ENCODE data around the gene BACH2. TPM values are rescaled to one million over a fixed set of nuclear protein-coding genes. Genes with fewer than 3 reads are reported as not detected.

The BACH2 gene
- total and polyA plus RNA-seq, 9 of the 15 experiments (the other 6 are each of a cell fraction or from before 2014, with no cell fraction given): 0.06 to 3.1 (median 0.59) TPM

GRCh38 chr6:89944181-89944755 is 352.4 kb downstream of the BACH2 start:
- DNase-seq (ENCODE audit: extremely low read depth in 1 of 4, low spot score in 3 of 4) (no peak), FAIRE-seq (no peak), ATAC-seq (no peak)
- in situ Hi-C loops (cut with MboI) (no loop called here), intact Hi-C loops (cut with micrococcal nuclease) (loop anchor here (5.0 to 10.0 kb wide), 2 partner anchors 241 to 453 kb away; no protein-coding TSS in a partner anchor)
- Histone ChIP-seq H3K4me3 (no peak overlapping the region), H3K9me3 (replicated peaks; ENCODE audit: control insufficient read depth, insufficient read depth, low read depth, low read length) (no peaks in the 10 kb centered on the region; the same call in 1 of the 2 replicates), H3K27me3 (ENCODE audit: control insufficient read depth in 2 of 2, insufficient read depth in 2 of 2, low read length in 2 of 2) (peaks cover 0 to 7% of the 10 kb centered on the region in 2 experiments; a peak in 1 of 5 replicates), H4K20me1 (replicated peaks; ENCODE audit: control insufficient read depth, insufficient read depth, low read length) (no peaks in the 10 kb centered on the region), H3K9ac (ENCODE audit: insufficient read depth in 1 of 2, low read depth in 2 of 2, low read length in 2 of 2) (no peak overlapping the region), H3K9me1 (ENCODE audit: control insufficient read depth, insufficient read depth, low read length) (no peaks in the 10 kb centered on the region), H3K4me1 (replicated peaks in 1 of 2; ENCODE audit: control insufficient read depth in 2 of 2, insufficient read depth in 2 of 2, low read length in 2 of 2) (no peaks in the 10 kb centered on the region), H3K79me2 (ENCODE audit: control insufficient read depth, insufficient read depth, low read length) (no peaks in the 10 kb centered on the region), H3K4me2 (ENCODE audit: insufficient read depth, low read length) (no peak overlapping the region), H2AFZ (ENCODE audit: low read depth, low read length) (no peak overlapping the region), H3K27ac (ENCODE audit: extremely low read depth, low read depth, low read length) (no peak overlapping the region), H3K36me3 (ENCODE audit: control insufficient read depth, insufficient read depth, low read length) (no peaks in the 10 kb centered on the region)
- POLR2A ChIA-PET: interaction anchor here (0.6 kb wide), 1 partner anchor 354 kb away, joined by 4 read pairs; no protein-coding TSS in a partner anchor
- 10% methylated on average over 4 of the region's 4 CpGs for WGBS (ENCODE audit: insufficient coverage, low coverage, missing lambda C conversion rate)
- BruUV-seq (replicated peaks): no TSS peak
- TF ChIP-seq MYC (IDR thresholded peaks at IDR 0.05; ENCODE audit: low read depth, low read length) (no peak), MYC (CRISPR knock-in tag; IDR thresholded peaks at IDR 0.05; ENCODE audit: borderline replicate concordance, low read depth) (no peak), ATF2 (CRISPR knock-in tag; IDR thresholded peaks at IDR 0.05) (no peak), RAD51 (IDR thresholded peaks at IDR 0.05; ENCODE audit: borderline replicate concordance, low read depth) (no peak), BRD4 (IDR thresholded peaks at IDR 0.05) (no peak), ZNF77 (CRISPR knock-in tag; IDR thresholded peaks at IDR 0.05) (no peak), ZNF124 (CRISPR knock-in tag; IDR thresholded peaks at IDR 0.05) (no peak), SP1 (CRISPR knock-in tag; IDR thresholded peaks at IDR 0.05) (no peak), HDGF (IDR thresholded peaks at IDR 0.05) (no peak), EWSR1 (IDR thresholded peaks at IDR 0.05; ENCODE audit: borderline replicate concordance, low read depth, partially characterized antibody) (no peak), CHD1 (IDR thresholded peaks at IDR 0.05; ENCODE audit: low read length) (no peak)
- CTCF ChIA-PET (ENCODE audit: low intra/inter-chr PET ratio): no interaction called here

Measured in K562 (cell line).